SK-N-SH treated with all-trans-retinoic acid at 6 μM for 48 hours (cell line): ENCODE data around the gene OXTR.

ENCODE experiments used
- ARNTL ChIP-seq: fragments of 450-650 bp; formaldehyde crosslinking; IDR thresholded peaks from 2 replicates; pipeline ENCODE4 v1.5.0; 2020; ENCODE audit warnings: low read depth, mild to moderate bottlenecking, moderate library complexity, borderline replicate concordance
- BACH2 ChIP-seq: fragments of 250-450 bp; sonication (Bioruptor Pico); IDR thresholded peaks from 2 replicates; pipeline ENCODE4 v1.9.0; 2021; ENCODE audit warnings: mild to moderate bottlenecking, borderline replicate concordance
- PPARA ChIP-seq: fragments of 250-450 bp; sonication (Bioruptor Pico); IDR thresholded peaks from 2 replicates; pipeline ENCODE4 v1.5.0; 2020; ENCODE audit warnings: mild to moderate bottlenecking, borderline replicate concordance
- RARB ChIP-seq: fragments of 250-450 bp; sonication (Bioruptor Pico); IDR thresholded peaks from 2 replicates; pipeline ENCODE4 v1.8.0; 2021; ENCODE audit warnings: mild to moderate bottlenecking, moderate library complexity
- ZC3H10 ChIP-seq: fragments of 250-450 bp; sonication (Bioruptor Pico); IDR thresholded peaks from 2 replicates; pipeline ENCODE4 v1.5.1; 2021; ENCODE audit warnings: mild to moderate bottlenecking, moderate library complexity
- ZFP3 ChIP-seq: fragments of 250-450 bp; sonication (Bioruptor Pico); IDR thresholded peaks from 2 replicates; pipeline ENCODE4 v1.5.0; 2020; ENCODE audit warnings: mild to moderate bottlenecking, moderate library complexity
- ZFP30 ChIP-seq: fragments of 450-650 bp; formaldehyde crosslinking; IDR thresholded peaks from 2 replicates; pipeline ENCODE4 v1.5.0; 2022; ENCODE audit warnings: mild to moderate bottlenecking, moderate library complexity
- ZNF565 ChIP-seq: fragments of 450-650 bp; formaldehyde crosslinking; conservative IDR thresholded peaks from 2 replicates; pipeline ENCODE4 v1.5.0; 2020; ENCODE audit warnings: low read depth, mild to moderate bottlenecking, moderate library complexity
- TF ChIP-seq, protein P1 (sequence below): fragments of 250-450 bp; sonication (Bioruptor Pico); IDR thresholded peaks from 2 replicates; pipeline ENCODE4 v1.8.0; 2020; ENCODE audit warnings: mild to moderate bottlenecking, moderate library complexity, borderline replicate concordance

DNA sequence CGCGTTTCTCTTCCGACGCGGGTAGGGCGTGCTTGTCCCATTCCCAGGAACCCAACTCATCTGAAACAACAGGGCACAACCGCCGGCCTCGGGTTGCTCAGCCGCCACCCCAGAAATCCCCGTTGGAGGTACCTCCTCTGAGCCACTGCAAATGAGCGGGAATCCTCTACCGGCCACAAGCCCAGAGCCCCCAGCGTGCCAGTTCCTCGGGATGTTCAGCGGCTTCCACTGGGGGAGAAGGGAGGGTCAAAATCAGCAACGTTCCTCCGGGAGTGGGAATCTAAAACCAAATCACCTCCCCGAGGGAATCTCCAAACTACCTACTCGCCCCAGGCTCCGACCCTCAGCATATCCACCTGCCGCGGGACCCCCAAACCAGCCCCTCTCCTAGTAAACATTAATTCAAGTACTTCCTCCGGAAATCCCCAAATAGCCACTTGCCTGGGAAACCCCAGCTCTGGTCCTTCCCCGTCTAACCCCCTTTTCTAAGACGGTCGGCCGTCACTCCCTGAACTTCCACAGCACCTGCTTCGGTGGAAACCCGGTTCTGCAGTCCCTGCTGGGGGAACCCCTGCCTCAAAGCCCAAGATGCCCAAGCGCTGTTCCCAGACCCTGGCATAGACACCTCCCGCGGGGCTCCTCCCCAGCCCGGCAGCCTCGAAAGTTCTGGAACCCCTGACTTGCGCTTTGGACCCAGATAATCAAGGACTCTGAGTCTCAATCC, 887 bp downstream of the OXTR start:
- TF ChIP-seq ZNF565 (CRISPR knock-in tag): no peak
- no peak for TF ChIP-seq ZFP3 (CRISPR knock-in tag)
- TF ChIP-seq RARB (CRISPR knock-in tag): no peak
- TF ChIP-seq PPARA (CRISPR knock-in tag): no peak
- TF ChIP-seq BACH2 (CRISPR knock-in tag): no peak
- TF ChIP-seq, protein P1, sequence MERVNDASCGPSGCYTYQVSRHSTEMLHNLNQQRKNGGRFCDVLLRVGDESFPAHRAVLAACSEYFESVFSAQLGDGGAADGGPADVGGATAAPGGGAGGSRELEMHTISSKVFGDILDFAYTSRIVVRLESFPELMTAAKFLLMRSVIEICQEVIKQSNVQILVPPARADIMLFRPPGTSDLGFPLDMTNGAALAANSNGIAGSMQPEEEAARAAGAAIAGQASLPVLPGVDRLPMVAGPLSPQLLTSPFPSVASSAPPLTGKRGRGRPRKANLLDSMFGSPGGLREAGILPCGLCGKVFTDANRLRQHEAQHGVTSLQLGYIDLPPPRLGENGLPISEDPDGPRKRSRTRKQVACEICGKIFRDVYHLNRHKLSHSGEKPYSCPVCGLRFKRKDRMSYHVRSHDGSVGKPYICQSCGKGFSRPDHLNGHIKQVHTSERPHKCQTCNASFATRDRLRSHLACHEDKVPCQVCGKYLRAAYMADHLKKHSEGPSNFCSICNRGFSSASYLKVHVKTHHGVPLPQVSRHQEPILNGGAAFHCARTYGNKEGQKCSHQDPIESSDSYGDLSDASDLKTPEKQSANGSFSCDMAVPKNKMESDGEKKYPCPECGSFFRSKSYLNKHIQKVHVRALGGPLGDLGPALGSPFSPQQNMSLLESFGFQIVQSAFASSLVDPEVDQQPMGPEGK (CRISPR knock-in tag): no peak
- no peak for TF ChIP-seq ARNTL (CRISPR knock-in tag)
- TF ChIP-seq ZC3H10: no peak
- TF ChIP-seq ZFP30 (CRISPR knock-in tag): no peak
